ENCODE measurements around the gene PSG6.
"Not testable (repeated sequence)": the region's sequence is repeated elsewhere in the genome, so short reads cannot be mapped to it uniquely, and the experiment has no call there.

The PSG6 gene

GRCh38 chr19:42919757-42920079, 2.0 kb upstream of the PSG6 start:
- H3K27me3 Mint-ChIP-seq: peaks cover 2% of the 10 kb centered on the region
- H3K9me3 Mint-ChIP-seq (ENCODE audit: low read depth): no peaks in the 10 kb centered on the region
- H3K4me3 Mint-ChIP-seq: no peak overlapping the region
- no peaks in the 10 kb centered on the region for H3K4me1 Mint-ChIP-seq (ENCODE audit: low read depth)
- no peaks in the 10 kb centered on the region for H3K36me3 Mint-ChIP-seq
- no peak overlapping the region for H3K27ac Mint-ChIP-seq

- H3K4me1 Mint-ChIP-seq (ENCODE audit: low read depth); H3K9me3 Mint-ChIP-seq (ENCODE audit: low read depth); H3K4me3 Mint-ChIP-seq; H3K36me3 Mint-ChIP-seq; H3K27ac Mint-ChIP-seq; H3K27me3 Mint-ChIP-seq: not testable (repeated sequence)
Measured at GRCh38 chr19:42919070-42919756, 1.5 kb upstream of the PSG6 start.

GRCh38 chr19:42918377-42919069, 829 bp upstream of the PSG6 start:
- not testable (repeated sequence) for H3K4me1 Mint-ChIP-seq (ENCODE audit: low read depth); H3K9me3 Mint-ChIP-seq (ENCODE audit: low read depth); H3K4me3 Mint-ChIP-seq; H3K27me3 Mint-ChIP-seq; H3K27ac Mint-ChIP-seq; H3K36me3 Mint-ChIP-seq

DNA sequence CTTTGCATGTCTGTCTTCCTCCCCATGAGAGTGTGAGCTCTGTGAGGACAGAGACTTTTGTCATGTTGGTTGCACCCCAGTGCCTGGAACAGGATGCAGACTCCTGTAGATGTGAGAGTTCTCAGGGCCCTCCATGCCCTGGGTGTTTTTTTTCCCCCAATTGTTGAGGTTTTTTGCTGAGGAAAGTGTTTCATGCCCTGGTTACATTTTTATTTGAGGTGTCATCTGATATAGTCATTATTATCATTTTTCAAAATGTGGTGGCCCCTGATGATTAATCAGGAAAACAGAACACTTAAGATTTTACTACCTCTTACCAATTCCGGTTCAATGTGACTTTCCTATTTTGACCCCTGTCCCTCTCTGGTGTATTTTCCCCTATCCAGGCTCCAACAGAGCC, 763 bp downstream of the PSG6 start:
- not testable (repeated sequence) for H3K27me3 Mint-ChIP-seq, H3K27ac Mint-ChIP-seq

DNA sequence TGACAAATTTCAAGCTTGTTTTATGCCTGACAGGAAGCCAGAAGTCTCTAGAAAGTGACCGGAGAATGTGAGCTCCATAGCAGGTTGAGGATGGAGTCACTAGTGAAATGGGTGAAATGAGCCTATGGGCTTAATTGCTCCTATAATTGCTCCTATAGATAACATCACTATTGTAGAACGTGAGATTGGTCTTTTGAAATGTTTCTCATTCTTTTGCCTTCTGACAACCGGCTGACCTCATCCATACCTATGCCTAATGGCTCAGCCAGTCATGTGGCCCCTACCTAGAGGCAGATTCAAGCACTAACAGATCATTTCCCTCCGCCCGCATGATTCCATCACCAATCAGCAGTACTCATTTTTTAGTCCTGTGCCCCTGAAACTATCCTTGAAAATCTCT, 4.2 kb downstream of the PSG6 start:
- not testable (repeated sequence) for H3K27ac Mint-ChIP-seq; H3K4me1 Mint-ChIP-seq (ENCODE audit: low read depth); H3K36me3 Mint-ChIP-seq; H3K9me3 Mint-ChIP-seq (ENCODE audit: low read depth); H3K4me3 Mint-ChIP-seq; H3K27me3 Mint-ChIP-seq

More for the DNA sequence above, 763 bp downstream of the PSG6 start:
- H3K4me3 Mint-ChIP-seq; H3K36me3 Mint-ChIP-seq; H3K9me3 Mint-ChIP-seq (ENCODE audit: low read depth); H3K4me1 Mint-ChIP-seq (ENCODE audit: low read depth): not testable (repeated sequence)

DNA sequence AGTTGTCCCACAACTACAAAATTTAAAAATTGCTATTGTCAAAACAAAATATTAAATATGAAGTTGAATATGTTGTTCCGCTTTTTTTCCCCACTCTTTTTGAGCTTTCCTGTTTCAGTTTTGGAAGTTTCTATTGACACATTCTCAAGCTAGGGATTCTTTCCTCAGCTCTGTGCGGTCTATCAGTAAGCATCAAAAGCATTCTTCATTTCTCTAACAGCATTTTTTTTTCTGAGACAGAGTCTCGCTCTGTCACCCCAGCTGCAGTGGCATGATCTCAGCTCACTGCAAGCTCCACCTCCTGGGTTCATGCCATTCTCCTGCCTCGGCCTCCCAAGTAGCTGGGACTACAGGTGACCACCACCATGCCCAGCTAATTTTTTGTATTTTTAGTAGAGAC, 4.8 kb downstream of the PSG6 start:
- H3K27me3 Mint-ChIP-seq; H3K9me3 Mint-ChIP-seq (ENCODE audit: low read depth); H3K36me3 Mint-ChIP-seq; H3K27ac Mint-ChIP-seq; H3K4me1 Mint-ChIP-seq (ENCODE audit: low read depth); H3K4me3 Mint-ChIP-seq: not testable (repeated sequence)

DNA sequence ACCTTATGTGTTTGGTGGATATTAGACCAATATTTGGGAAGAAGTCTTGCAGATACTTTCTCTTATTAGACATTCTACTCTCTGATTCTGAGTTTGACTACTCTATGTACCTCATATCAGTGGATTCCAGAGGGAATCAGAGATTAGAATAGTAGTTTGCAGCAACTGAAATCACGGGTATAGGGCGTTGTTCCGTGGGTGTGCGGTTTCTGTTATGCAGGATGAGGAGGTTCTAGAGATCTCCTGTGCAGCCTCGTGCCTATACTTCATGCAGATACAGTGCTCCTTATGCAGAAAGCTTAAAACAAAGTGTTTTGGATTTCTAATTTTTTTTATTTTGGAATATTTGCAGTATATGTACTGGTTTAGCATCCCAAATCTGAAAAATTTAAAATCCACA, 6.0 kb downstream of the PSG6 start:
- not testable (repeated sequence) for H3K4me1 Mint-ChIP-seq (ENCODE audit: low read depth)

GRCh38 chr19:42906162-42906561, 11.5 kb downstream of the PSG6 start:
- not testable (repeated sequence) for H3K4me1 Mint-ChIP-seq (ENCODE audit: low read depth); H3K27ac Mint-ChIP-seq; H3K9me3 Mint-ChIP-seq (ENCODE audit: low read depth); H3K4me3 Mint-ChIP-seq; H3K27me3 Mint-ChIP-seq; H3K36me3 Mint-ChIP-seq

More for the DNA sequence above, 6.0 kb downstream of the PSG6 start:
- not testable (repeated sequence) for H3K27me3 Mint-ChIP-seq; H3K36me3 Mint-ChIP-seq; H3K4me3 Mint-ChIP-seq; H3K9me3 Mint-ChIP-seq (ENCODE audit: low read depth); H3K27ac Mint-ChIP-seq

DNA sequence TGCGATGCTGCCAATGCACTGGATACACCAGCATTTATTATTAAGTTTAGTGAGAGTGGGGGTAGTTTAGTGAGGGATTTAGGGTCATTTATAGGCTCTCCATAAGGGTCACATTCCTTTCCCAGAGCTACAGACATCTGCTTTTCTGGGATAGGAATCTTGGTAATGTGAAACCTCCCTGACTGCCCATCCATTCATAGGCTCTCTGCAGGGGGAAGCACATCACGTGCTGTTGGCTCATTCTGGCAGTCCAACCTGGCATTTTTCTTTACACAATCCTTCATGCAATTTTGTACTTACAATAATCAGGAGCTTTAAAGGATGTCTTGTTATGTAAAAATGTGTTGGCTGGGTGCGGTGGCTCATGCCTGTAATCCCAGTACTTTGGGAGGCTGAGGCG, 17.1 kb downstream of the PSG6 start:
- not testable (repeated sequence) for H3K27ac Mint-ChIP-seq; H3K4me1 Mint-ChIP-seq (ENCODE audit: low read depth)

GRCh38 chr19:42899674-42900073, 18.0 kb downstream of the PSG6 start:
- H3K36me3 Mint-ChIP-seq; H3K9me3 Mint-ChIP-seq (ENCODE audit: low read depth); H3K4me1 Mint-ChIP-seq (ENCODE audit: low read depth); H3K27ac Mint-ChIP-seq; H3K4me3 Mint-ChIP-seq: not testable (repeated sequence)
- H3K27me3 Mint-ChIP-seq: peaks cover 14% of the 10 kb centered on the region

More for the DNA sequence above, 17.1 kb downstream of the PSG6 start:
- not testable (repeated sequence) for H3K4me3 Mint-ChIP-seq; H3K36me3 Mint-ChIP-seq; H3K9me3 Mint-ChIP-seq (ENCODE audit: low read depth)
- peaks cover 14% of the 10 kb centered on the region for H3K27me3 Mint-ChIP-seq

- not testable (repeated sequence) for H3K36me3 Mint-ChIP-seq; H3K4me1 Mint-ChIP-seq (ENCODE audit: low read depth); H3K4me3 Mint-ChIP-seq; H3K27ac Mint-ChIP-seq; H3K9me3 Mint-ChIP-seq (ENCODE audit: low read depth)
- H3K27me3 Mint-ChIP-seq: peaks cover 14% of the 10 kb centered on the region
Measured at GRCh38 chr19:42899110-42899509, 18.6 kb downstream of the PSG6 start.

GRCh38 chr19:42898656-42899055, 19.0 kb downstream of the PSG6 start:
- H3K27me3 Mint-ChIP-seq: peaks cover 14% of the 10 kb centered on the region
- not testable (repeated sequence) for H3K27ac Mint-ChIP-seq; H3K4me1 Mint-ChIP-seq (ENCODE audit: low read depth); H3K9me3 Mint-ChIP-seq (ENCODE audit: low read depth); H3K36me3 Mint-ChIP-seq; H3K4me3 Mint-ChIP-seq

DNA sequence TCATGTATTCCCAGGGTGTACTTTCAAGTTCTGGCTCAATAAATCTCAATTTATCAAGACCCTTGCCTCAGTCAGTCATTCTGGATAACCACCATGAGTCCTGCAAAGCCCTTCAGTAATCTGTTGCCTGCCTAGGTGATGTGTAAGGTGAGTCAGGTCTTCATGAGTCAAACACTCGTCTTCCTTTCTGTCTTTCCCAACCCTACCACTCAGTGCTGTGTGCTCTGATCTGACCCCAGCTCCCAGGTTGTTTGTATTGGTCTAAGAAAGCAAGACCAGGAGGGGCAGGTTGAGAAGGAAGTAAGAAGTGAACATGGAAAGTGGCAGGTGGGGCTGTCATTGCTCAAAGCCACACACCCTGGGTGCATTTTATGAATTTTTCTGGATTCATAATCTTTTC, 20.0 kb downstream of the PSG6 start:
- H3K4me3 Mint-ChIP-seq; H3K9me3 Mint-ChIP-seq (ENCODE audit: low read depth); H3K4me1 Mint-ChIP-seq (ENCODE audit: low read depth); H3K36me3 Mint-ChIP-seq; H3K27ac Mint-ChIP-seq: not testable (repeated sequence)
- H3K27me3 Mint-ChIP-seq: peaks cover 13% of the 10 kb centered on the region

DNA sequence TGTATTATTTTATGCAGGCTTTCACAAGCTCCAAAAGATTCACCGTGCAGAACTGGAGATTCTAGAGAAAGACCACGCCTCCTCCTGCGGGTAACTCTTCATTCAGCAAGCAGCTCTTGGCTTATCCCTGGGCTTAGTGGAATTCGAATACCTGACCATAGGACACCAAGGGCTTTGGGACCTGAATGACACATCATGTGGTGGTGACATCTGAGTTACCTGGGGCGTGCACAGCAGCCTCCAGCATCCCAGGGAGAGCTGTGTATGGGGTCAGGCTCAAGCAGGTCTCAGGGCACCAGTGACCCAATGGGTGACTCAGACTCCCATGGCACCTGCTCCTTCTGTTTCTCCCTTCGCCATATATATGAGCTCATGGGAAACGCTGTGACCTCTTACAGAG, 27.2 kb downstream of the PSG6 start:
- peaks cover 16% of the 10 kb centered on the region for H3K27me3 Mint-ChIP-seq
- H3K36me3 Mint-ChIP-seq; H3K9me3 Mint-ChIP-seq (ENCODE audit: low read depth); H3K4me3 Mint-ChIP-seq; H3K27ac Mint-ChIP-seq; H3K4me1 Mint-ChIP-seq (ENCODE audit: low read depth): not testable (repeated sequence)

- H3K27ac Mint-ChIP-seq; H3K4me3 Mint-ChIP-seq; H3K36me3 Mint-ChIP-seq; H3K4me1 Mint-ChIP-seq (ENCODE audit: low read depth); H3K9me3 Mint-ChIP-seq (ENCODE audit: low read depth): not testable (repeated sequence)
- peaks cover 25% of the 10 kb centered on the region for H3K27me3 Mint-ChIP-seq
Measured at GRCh38 chr19:42887876-42888445, 29.7 kb downstream of the PSG6 start.

- not testable (repeated sequence) for H3K27ac Mint-ChIP-seq; H3K36me3 Mint-ChIP-seq; H3K4me1 Mint-ChIP-seq (ENCODE audit: low read depth); H3K9me3 Mint-ChIP-seq (ENCODE audit: low read depth); H3K4me3 Mint-ChIP-seq
- H3K27me3 Mint-ChIP-seq: peaks cover 20% of the 10 kb centered on the region
Measured at GRCh38 chr19:42882730-42883129, 35.0 kb downstream of the PSG6 start.

Measured in activated naive CD8-positive, alpha-beta T cell (primary cell).